GM21526 (cell line): ENCODE data around the gene PLBD1.

ENCODE experiments used
- ATAC-seq: cut with Tn5 transposase; IDR thresholded peaks from one replicate; pipeline ENCODE4 v1.9.1; 2021; ENCODE audit warnings: moderate library complexity; ENCODE audit not compliant: unreplicated experiment, low FRiP score

The PLBD1 gene

DNA sequence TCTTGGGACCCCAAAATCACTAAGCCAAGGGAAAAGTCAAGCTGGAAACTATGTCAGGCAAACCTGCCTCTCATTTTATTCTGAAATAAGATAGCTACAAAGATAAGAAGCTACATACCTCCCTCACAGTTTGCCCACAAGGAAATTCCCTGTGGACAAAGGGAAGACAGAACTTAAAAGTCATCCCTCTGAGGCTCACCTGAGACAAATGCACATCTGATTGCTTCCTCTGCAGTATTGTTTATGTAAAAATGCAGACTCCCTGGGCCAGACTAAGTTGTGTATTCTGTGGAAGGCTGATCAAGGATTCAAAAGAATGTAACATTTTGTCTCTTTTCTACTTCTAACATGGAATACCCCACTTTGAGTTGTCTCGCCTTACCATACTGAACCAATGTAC, 2.5 kb upstream of the PLBD1 start:
- ATAC-seq = no peak

DNA sequence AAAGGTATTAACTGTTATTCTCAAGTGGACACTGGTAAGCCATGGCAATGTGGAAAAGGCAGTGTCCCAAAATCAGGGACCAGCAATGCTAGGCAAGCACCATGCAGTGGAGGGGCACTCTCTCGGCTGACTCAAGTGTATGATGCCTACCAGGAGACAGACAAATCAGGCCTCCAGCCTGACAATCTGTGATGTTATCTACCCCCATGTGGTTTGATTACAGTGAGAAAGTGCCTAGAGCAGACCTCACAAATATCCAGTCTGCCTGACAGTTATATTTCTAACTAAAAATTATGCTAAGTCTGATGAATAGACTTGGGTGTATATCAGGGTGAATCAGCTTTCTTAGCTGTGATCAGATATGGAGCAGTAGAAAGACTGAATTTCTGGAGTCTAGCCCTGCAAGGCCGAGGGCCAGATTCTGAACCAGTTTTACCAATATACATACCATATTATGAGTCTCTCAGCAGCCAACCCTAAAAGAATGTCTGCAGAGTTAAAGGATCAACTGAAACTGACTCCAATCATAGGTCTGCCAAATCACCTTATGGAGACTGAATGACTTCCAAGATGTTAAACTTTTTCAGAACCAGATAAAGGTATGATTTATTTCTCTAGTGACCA, 3.2 kb downstream of the PLBD1 start:
- no peak for ATAC-seq

DNA sequence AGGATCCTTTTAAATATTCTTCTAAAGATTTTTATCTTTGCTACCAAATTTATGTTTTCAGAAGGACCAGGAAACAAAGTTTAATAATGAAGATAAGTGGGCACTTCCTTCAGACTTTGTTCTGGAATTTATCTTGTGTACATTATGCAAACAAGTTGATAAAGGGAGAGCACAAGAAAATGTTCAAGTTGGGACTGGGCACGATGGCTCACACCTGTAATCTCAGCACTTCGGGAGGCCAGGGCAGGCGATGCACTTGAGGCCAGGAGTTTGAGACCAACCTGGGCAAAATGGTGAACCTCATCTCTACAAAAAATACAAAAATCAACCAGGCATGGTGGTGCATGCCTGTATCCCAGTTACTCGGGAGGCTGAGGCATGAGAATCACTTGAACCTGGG, 4.6 kb downstream of the PLBD1 start:
- ATAC-seq = no peak

DNA sequence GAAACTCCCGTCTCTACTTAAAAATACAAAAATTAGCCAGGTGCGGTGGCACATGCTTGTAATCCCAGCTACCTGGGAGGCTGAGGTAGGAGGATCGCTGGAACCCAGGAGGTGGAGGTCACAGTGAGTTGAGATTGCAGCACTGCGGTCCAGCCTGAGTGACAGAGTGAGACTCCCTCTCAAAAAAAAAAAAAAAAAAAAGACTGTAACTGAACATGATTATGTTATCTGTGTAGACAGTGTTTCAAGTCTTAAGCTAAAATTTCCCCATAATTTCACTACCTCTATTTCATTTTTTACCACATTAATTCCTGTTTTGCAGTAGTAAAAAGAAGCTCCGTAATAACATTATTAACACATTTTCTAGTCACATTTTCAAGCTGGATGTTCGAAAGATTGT, 5.4 kb downstream of the PLBD1 start:
- ATAC-seq = no peak

DNA sequence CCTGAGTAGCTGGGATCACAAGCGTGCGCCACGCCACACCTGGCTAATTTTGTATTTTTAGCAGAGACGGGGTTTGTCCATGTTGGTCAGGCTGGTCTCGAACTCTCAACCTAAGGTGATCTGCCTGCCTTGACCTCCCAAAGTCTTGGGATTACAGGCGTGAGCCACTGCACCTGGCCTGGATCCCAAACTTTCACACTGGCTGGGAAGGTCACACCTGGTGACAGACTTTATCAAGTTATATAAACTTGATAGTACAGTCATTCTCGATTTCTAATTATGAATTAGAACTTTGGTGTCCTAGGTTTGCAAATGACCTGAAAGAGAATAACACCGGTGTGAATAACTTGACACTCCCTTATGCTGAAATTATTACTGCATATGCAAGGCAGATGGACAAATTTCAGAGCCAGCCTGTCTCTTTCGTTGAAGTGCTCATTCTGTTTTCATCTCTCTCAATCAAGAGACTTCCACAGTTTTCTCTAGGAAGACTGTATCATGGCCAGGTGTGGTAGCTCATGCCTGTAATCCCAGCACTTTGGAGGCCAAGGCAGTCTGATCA, 5.9 kb downstream of the PLBD1 start:
- no peak for ATAC-seq

DNA sequence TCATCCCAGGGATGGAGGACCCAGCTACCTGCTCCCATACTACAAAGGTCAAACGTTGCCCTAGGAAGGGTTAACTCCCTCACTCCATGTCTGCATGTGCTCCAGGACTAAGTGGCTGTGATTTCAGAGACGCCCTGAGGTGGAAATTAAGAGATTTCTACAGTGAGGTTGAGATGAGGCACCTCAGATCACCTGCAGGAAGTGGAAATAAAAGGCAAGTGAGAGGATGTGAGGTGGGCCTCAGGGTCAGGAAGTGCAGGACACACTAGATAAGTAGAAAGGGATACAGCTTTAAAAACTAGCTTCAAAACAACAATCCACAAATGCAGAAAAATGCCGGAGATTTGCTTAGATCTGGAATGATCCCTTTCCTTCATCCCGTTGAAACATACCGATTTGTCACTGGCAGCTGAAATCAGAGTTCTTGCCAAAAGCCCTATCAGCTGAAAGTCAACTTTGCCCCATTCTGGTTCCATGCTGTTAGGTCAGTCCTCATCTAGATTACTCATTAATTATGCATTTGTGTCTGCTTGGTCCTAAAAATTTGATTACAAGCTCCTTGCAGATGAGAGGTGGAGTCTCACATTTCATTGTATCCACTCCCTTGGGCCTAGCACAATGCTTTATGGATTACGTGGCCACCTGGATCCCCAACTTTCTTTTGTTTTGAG, 6.6 kb downstream of the PLBD1 start:
- no peak for ATAC-seq

DNA sequence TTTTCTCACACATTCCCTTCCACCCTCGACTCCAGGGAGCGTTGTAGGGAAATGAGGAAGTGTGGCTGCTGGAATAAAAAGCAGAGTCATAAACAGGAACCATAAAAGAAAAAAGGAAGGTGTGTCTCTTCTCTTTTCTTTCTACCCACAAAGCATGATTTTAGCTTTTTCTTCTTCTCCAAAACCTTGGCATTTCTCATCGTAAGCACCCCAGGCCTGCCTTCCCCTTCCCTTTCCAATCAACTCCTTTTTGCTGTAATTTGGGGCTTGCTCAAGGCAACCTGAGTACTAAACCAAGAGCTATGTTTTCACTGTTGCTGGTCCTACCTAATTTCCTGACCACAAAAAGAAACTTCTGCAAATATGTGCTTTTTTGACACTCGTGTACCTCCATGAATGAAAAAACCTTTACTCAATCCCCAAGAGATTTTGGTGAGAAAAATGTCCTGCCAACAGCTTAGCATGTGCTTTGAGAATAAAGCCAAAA, 9.2 kb downstream of the PLBD1 start:
- no peak for ATAC-seq

DNA sequence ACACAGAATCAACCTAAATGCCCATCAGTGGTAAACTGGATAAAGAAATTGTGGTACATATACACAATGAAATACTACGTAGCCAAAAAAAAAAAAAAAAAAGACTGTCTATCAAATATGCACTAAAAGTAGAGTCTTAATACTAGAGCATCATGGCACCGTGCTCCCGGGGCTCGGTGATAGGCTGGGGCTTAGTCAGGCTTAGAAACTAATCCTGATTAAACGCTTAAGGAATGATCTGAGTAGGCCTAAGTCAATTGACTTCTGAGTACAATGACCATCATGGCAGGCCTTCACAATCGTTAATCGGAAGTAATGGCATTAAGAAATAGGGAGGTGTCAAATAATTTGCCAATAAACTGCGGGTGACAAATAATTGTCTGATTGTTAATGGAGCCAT, 9.7 kb downstream of the PLBD1 start:
- ATAC-seq = no peak

DNA sequence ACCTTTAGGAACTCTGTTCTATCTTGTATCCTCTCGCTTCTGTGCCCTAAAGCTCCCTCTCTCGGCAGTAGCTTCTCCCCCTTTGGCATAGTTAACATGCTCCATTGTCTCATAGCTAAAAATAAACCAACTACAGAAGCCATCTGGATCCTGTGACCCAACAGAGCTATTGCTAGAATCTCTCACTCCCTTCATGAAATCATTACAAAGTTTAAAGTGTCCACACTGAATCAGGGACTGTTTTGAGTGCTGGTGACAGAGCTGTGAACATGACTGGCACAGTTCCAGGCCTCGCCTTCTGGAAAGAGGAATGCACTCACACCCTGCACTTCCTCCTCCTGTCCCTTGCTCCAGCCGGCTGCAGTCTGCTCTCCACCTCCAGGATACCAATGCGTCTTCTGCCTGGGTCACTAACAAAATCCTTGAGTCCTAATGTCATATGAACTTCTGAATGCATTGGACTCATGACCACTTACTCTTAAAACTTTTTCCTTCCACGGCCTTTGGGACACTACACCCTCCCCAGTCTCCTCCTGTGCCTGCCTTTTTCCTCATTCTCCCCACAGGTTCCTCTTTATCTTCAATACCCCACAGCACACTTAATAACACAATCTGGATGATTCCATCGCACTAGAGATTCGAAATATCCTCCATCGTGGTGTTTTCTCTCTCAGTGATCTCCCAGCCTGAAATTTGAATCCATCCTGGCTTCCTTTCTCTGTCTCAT, 13.2 kb downstream of the PLBD1 start:
- ATAC-seq = no peak

DNA sequence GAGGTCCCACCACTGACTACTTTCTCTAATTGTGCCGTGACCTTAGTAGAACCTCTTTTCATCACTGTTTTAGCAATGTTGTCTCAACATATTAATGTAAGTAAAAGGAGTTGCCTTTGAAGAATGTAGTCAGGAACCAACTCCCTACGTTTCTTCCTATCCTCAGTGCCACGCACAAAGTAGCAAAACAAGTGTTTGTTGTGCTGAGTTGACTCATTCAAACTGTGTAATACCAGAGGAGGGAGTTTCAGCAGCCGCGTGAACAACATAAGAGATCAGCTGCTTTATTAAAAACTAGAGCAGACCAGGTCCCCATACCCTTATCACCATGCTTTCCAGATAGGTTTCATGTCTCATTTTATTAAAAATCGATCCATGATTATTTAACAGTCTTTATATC, 19.1 kb downstream of the PLBD1 start:
- no peak for ATAC-seq

DNA sequence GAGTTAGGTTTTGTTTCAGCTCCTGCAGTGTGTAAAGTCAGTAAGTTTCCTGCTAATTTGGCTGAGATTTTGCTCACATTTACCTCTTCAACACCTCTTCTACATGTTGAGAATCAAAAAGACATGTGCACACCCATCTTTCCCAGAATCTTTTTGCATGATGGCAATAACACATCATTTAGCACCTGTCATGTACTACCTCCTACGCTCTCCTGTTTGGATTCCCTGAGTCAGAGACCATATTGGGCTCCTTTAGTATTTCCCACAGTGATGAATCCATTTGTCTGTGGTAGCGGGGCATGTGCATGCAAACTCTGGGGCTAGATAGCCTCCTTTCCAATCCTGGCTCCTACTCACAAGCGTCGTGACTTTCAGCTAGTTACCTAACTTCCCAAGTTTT, 20.1 kb downstream of the PLBD1 start:
- no peak for ATAC-seq

DNA sequence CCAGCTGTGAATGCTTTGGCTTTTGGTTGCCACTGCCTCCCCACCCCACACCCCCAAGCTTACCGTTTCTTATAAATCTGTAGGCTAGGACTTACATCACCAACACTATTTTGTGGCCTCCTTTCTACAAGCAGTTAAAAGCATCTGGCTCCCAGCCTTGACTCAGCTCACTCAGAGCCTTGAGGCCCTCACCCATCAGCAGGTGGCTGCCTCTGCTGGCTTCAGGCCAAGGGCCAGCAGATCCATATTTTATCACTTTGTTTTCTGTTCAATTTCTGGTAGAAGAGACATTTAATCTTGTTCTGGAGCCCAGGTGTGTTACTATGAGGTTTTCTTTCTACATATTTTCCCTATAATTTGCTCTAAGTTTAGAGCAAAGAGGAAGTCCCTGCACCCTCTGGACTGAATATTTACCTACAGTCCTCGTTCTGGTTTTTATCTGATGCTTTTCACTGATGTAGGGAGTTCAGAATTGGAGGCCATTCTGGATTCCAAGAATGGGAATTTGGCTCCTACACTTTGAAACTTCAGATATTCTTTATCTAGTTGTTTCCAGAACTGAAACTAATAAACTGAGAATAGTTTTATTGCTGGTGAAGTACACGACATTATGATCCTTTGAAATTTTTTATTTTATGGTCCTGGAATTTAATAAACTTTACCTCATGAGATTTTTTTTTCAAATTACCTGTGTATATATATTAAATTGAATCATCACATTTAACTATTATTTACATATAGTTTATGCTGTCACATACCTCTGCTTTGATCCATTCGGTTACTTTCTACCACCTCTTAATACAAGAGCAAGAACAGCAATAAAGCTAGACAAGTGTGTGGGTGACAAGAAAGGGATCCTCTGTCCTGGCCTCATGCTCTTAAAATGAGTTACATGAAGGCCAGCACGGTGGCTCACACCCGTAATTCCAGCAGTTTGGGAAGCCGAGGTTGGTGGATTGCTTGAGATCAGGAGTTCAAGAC, 22.2 kb downstream of the PLBD1 start:
- no peak for ATAC-seq

DNA sequence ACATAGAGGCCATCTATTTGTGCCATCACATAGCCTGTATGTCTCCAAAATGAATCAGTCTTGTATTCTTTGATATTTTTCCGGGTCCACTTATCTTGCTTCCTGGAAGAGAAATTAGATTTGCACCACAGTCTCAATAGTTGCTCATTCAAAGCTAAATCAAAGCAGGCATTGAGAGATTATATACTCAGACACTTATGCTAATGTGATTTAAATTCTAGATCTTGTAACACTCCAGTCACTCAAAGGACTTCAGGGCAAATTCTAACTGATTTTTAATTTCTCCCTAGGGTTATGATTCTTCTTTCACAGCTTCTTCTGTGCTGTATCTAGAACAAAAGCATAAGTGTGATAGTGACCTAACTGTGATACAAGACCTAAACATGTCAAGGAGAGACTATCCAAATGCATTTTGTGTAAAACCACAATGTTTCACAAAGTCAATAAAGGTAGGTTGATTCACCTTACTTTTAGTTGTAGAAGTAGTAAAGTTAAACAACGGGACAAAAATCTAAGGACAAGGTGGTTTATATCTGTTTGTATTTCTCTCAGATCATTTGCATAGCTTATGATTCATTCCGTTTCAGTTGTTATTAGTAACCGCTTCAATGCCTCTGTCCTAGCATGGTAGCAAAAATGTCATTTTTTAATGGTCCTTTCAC, 26.8 kb downstream of the PLBD1 start:
- peak; percentile 54 for ATAC-seq

DNA sequence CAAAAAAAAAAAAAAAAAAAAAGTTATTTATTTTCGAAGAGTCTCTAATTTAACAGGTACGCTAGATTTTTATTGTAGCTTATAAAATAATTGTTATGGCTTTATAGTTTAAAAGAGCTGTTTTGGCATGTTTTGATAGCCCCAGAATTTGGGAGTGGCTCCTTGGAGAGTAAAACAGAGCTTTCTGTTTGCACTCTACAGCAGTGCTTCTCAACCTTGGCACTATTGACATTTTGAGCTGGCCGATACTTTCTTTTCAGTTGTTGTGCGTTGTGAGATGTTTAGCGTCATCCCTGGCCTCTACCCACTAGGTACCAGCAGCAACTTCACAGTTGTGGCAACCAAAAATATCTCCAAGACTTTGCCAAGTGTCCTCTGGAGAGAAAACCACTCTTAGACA, 30.6 kb downstream of the PLBD1 start:
- no peak for ATAC-seq

DNA sequence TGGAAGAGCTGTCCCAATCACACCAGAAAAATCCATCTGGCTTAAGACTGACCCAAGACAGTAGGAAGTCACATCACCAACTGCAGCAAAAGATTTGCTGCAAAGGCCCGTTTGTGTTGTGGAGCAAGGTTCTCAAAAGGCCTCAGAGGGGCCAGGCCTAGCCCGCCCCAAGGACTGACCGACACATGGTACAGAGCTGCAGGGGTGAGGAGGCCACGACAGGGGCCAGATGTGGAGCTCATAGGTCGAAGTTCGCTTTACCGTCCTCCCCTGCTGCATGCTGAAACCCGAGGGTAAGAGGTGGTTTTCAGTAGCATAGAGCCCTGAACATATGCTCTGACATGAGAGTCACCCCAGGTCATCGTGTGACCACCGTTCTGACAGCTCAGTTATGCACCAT, 35.5 kb downstream of the PLBD1 start:
- ATAC-seq = no peak

DNA sequence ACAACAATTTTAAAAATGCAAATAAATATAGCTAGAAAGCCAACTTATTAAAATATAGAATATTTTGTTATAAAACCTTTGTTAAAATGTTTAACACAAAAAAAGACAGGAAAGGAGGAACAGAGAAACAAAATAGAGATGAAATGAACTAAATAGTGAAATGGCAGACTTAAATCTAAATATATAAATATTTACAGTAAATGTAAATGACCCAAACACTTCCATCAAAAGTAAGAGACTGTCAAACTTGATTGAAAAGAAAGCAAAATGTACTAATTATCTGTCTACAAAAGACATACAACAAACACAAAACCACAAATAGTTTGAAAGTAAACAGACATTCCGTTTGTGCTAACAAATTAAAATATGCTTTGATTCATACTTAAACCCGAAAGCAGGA, 41.7 kb downstream of the PLBD1 start:
- ATAC-seq = no peak

DNA sequence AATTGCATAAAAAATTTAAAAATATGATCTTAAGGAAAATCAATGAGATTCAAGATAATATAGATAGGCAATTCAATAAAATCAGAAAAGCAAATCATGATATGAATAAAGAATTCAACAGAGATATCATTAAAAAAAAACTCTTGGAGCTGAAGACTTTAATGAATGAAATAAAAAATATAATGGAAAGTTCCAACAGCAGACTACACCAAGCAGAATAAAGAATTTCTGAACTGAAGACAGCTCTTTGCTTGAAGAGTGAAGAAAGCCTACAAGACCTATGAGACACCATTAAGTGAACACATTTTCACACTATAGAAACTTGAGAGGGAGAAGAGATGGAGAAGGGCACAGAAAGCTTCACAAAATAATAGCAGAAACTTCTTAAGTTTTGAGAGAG, 45.9 kb downstream of the PLBD1 start:
- ATAC-seq = no peak

DNA sequence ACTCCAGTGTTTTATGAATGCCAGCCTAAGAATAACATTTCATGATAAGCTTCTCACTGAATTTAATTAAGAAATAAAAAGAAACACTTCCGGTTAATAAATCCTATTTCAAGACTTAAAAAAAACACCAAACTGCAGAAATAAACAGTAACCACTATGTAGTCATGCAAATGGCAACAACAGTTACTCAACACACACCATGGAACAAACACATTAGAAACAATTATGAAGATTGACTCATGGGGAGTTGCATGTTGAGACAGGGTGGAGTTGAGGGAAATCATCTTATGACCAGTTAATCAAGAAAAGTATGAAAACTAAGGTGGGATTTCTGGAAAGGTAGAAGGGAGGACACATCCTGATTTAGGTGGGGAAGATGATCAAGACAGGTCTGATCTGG, 52.7 kb downstream of the PLBD1 start:
- ATAC-seq = no peak

DNA sequence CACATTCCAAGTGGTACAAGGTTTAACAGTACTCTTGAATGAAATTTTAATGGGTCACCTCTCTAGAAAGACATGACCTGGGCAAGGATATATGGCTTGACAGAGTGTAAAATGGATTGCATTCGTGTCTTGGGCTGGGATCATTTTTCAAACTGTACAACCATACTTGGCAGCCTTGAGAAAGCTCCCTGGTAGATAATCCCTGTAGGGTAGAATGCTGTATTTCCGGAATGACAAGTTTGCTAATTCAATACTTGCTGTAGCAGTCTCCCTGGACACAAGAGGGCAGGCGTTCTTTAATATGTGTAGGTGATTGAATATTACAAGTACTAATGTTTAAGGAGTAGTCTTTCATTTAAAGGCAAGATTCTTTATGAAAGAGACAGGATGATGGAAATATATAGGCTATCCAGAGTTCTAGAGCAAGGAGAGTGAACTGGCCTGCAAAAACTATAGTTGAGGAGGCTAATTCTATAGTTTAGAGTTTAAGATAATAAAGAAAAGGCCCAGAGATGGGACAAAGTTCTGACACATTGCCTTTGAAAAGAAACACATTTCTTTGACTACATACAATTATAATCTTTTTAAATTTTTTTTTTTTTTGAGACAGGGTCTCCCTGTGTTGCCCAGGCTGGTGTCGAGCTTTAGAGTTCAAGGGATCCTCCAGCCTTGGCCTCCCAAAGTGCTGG, 53.4 kb downstream of the PLBD1 start:
- no peak for ATAC-seq
